H9 (cell line): ENCODE results near the gene COP1. TPM values are rescaled to one million over a fixed set of nuclear protein-coding genes. Genes with fewer than 3 reads are reported as not detected.

ENCODE experiments used
- DNase-seq: peaks from one replicate; pipeline ENCODE4 v3.0.0-alpha.2; 2017
- H2AFZ ChIP-seq: one replicate; pipeline ENCODE4 v1.6.1; 2013; ENCODE audit warnings: mild to moderate bottlenecking, low read length, control low read depth, moderate library complexity
- H2AK5ac ChIP-seq: 2 replicates; pipeline ENCODE4 v1.6.1; 2013; ENCODE audit warnings: low read length, control low read depth, mixed read lengths; ENCODE audit not compliant: insufficient read length
- H2BK120ac ChIP-seq: one replicate; pipeline ENCODE4 v1.6.1; 2013; ENCODE audit warnings: low read depth, mild to moderate bottlenecking, low read length, control low read depth, inconsistent platforms; ENCODE audit not compliant: poor library complexity, severe bottlenecking
- H2BK12ac ChIP-seq: 2 replicates; pipeline ENCODE4 v1.6.1; 2013; ENCODE audit warnings: low read length, control low read depth, mixed read lengths, low read depth; ENCODE audit not compliant: insufficient read length
- H2BK15ac ChIP-seq: 2 replicates; pipeline ENCODE4 v1.6.1; 2013; ENCODE audit warnings: low read depth, low read length, control low read depth
- H2BK20ac ChIP-seq: one replicate; pipeline ENCODE4 v1.6.1; 2013; ENCODE audit warnings: low read depth, mild to moderate bottlenecking, low read length, control low read depth, inconsistent platforms; ENCODE audit not compliant: poor library complexity, severe bottlenecking
- H2BK5ac ChIP-seq: 2 replicates; pipeline ENCODE4 v1.6.1; 2013; ENCODE audit warnings: low read length, control low read depth, mixed read lengths; ENCODE audit not compliant: insufficient read length
- H3K14ac ChIP-seq: 2 replicates; pipeline ENCODE4 v1.6.1; 2013; ENCODE audit warnings: low read length, control low read depth; ENCODE audit not compliant: insufficient read depth
- H3K18ac ChIP-seq: 2 replicates; pipeline ENCODE4 v1.6.1; 2013; ENCODE audit warnings: low read depth, mild to moderate bottlenecking, mixed read lengths, low read length, control low read depth; ENCODE audit not compliant: insufficient read length
- H3K23ac ChIP-seq: 2 replicates; pipeline ENCODE4 v1.6.1; 2013; ENCODE audit warnings: low read length, control low read depth, mixed read lengths, low read depth; ENCODE audit not compliant: insufficient read length
- H3K23me2 ChIP-seq: 2 replicates; pipeline ENCODE4 v1.6.1; 2013; ENCODE audit warnings: low read depth, mild to moderate bottlenecking, mixed read lengths, low read length, control low read depth; ENCODE audit not compliant: insufficient read length, poor library complexity, severe bottlenecking
- H3K27ac ChIP-seq: 2 replicates; pipeline ENCODE4 v1.5.1; 2013; ENCODE audit warnings: low read length, control low read depth, mixed read lengths, low read depth; ENCODE audit not compliant: insufficient read length
- H3K27me3 ChIP-seq: 2 replicates; pipeline ENCODE4 v1.6.1; 2013; ENCODE audit warnings: low read length, control low read depth, inconsistent platforms; ENCODE audit not compliant: insufficient read depth
- H3K4ac ChIP-seq: 2 replicates; pipeline ENCODE4 v1.6.1; 2013; ENCODE audit warnings: low read depth, mild to moderate bottlenecking, control low read depth, inconsistent platforms, low read length, moderate library complexity
- H3K4me1 ChIP-seq: 2 replicates; pipeline ENCODE4 v1.6.1; 2013; ENCODE audit warnings: low read length, control low read depth, inconsistent platforms; ENCODE audit not compliant: insufficient read depth
- H3K4me2 ChIP-seq: 2 replicates; pipeline ENCODE4 v1.6.1; 2013; ENCODE audit warnings: low read length, control low read depth, mixed read lengths; ENCODE audit not compliant: insufficient read length, insufficient read depth
- H3K56ac ChIP-seq: 2 replicates; pipeline ENCODE4 v1.6.1; 2013; ENCODE audit warnings: low read depth, mild to moderate bottlenecking, mixed read lengths, low read length, control low read depth; ENCODE audit not compliant: insufficient read length
- H3K79me1 ChIP-seq: 2 replicates; pipeline ENCODE4 v1.6.1; 2013; ENCODE audit warnings: low read depth, mild to moderate bottlenecking, moderate library complexity, low read length, control low read depth, inconsistent platforms; ENCODE audit not compliant: insufficient read depth, poor library complexity, severe bottlenecking
- H3K79me2 ChIP-seq: 2 replicates; pipeline ENCODE4 v1.6.1; 2013; ENCODE audit warnings: low read length, control low read depth, inconsistent platforms; ENCODE audit not compliant: insufficient read depth
- H3K9ac ChIP-seq: 2 replicates; pipeline ENCODE4 v1.6.1; 2013; ENCODE audit warnings: low read length, control low read depth, mixed read lengths; ENCODE audit not compliant: insufficient read length; ENCODE audit errors: extremely low read depth
- H3K9me3 ChIP-seq: one replicate; pipeline ENCODE4 v1.6.1; 2013; ENCODE audit warnings: low read depth, low read length, inconsistent platforms; ENCODE audit not compliant: control insufficient read depth
- H3T11ph ChIP-seq: one replicate; pipeline ENCODE4 v1.6.1; 2013; ENCODE audit warnings: mild to moderate bottlenecking, low read length, control low read depth, inconsistent platforms
- H4K20me1 ChIP-seq: one replicate; pipeline ENCODE4 v1.6.1; 2013; ENCODE audit not compliant: control insufficient read depth, insufficient read length, insufficient read depth
- H4K5ac ChIP-seq: 2 replicates; pipeline ENCODE4 v1.6.1; 2013; ENCODE audit warnings: low read depth, mild to moderate bottlenecking, mixed read lengths, low read length, control low read depth; ENCODE audit not compliant: insufficient read length
- H4K8ac ChIP-seq: replicated peaks from 2 replicates; pipeline ENCODE4 v1.6.1; 2013; ENCODE audit warnings: low read length, control low read depth, mixed read lengths, low read depth; ENCODE audit not compliant: insufficient read length
- H4K91ac ChIP-seq: 2 replicates; pipeline ENCODE4 v1.6.1; 2013; ENCODE audit warnings: low read depth, mild to moderate bottlenecking, moderate library complexity, mixed read lengths, low read length, control low read depth; ENCODE audit not compliant: insufficient read length
- H3K27ac Mint-ChIP-seq, 3 experiments: 2 replicates in 2 of 3; 3 replicates in 1 of 3; pipeline ENCODE4 v1.8.0; 2020 to 2021; ENCODE audit warnings: mixed read lengths in 3 of 3, mild to moderate bottlenecking in 1 of 3, moderate library complexity in 1 of 3
- H3K27me3 Mint-ChIP-seq: 2 replicates; pipeline ENCODE4 v1.8.0; 2021; ENCODE audit warnings: low read depth, mild to moderate bottlenecking, moderate library complexity, mixed read lengths
- H3K36me3 Mint-ChIP-seq, 3 experiments: 2 replicates in 2 of 3; 3 replicates in 1 of 3; pipeline ENCODE4 v1.8.0; 2020 to 2021; ENCODE audit warnings: low read depth in 3 of 3, mixed read lengths in 3 of 3; ENCODE audit not compliant: insufficient read depth in 1 of 3
- H3K4me1 Mint-ChIP-seq, 2 experiments: 2 replicates each; pipeline ENCODE4 v1.8.0; 2020; ENCODE audit warnings: mixed read lengths in 2 of 2
- H3K4me3 Mint-ChIP-seq, 2 experiments: 2 replicates in 1 of 2; 3 replicates in 1 of 2; pipeline ENCODE4 v1.8.0; 2020 to 2021; ENCODE audit warnings: mild to moderate bottlenecking in 2 of 2, mixed read lengths in 2 of 2, moderate library complexity in 1 of 2
- H3K9me3 Mint-ChIP-seq, 2 experiments: 2 replicates in 1 of 2; 3 replicates in 1 of 2; pipeline ENCODE4 v1.8.0; 2020; ENCODE audit warnings: mild to moderate bottlenecking in 2 of 2, mixed read lengths in 2 of 2, moderate library complexity in 1 of 2
- CTCF ChIP-seq: fragments of 200-600 bp; sonication (generic); conservative IDR thresholded peaks from 3 replicates; pipeline ENCODE4 v1.8.0; 2021; ENCODE audit warnings: antibody characterized with exemption, mild to moderate bottlenecking
- WGBS: extraction: QIAGEN DNeasy Blood & Tissue Kit; methylation state at CpG from one replicate; pipeline ENCODE4 v1.1.7; 2013; ENCODE audit warnings: missing lambda C conversion rate, low lambda C conversion rate, mixed read lengths; ENCODE audit not compliant: insufficient read length; ENCODE audit errors: extremely low coverage; 5-methylcytosine and 5-hydroxymethylcytosine counted together
- total RNA-seq: library from RNA; stranded (reverse); gene quantifications from 2 replicates; pipeline ENCODE4 v1.2.1, GENCODE V29; 2021

The COP1 gene
- total RNA-seq, 1 experiment from 2014 or later, result 41.3 TPM

GRCh38 chr1:175922254-175922881, 284.7 kb downstream of the COP1 start:
- peaks cover 3% of the 10 kb centered on the region; the same call in 1 of the 2 replicates for H3K4me1 ChIP-seq
- no peak overlapping the region for H3K4ac ChIP-seq
- no peaks in the 10 kb centered on the region for H3K79me1 ChIP-seq
- H3K27ac Mint-ChIP-seq, result peak overlapping the region; percentile 2 to 95 (median 89); a peak in 6 of 7 replicates
- H3K9me3 ChIP-seq, result no peaks in the 10 kb centered on the region
- H3K18ac ChIP-seq, result no peak overlapping the region
- no peak overlapping the region for H3T11ph ChIP-seq
- no peak overlapping the region for H2AFZ ChIP-seq
- no peak overlapping the region for H2BK15ac ChIP-seq
- H2BK120ac ChIP-seq, result no peak overlapping the region
- TF ChIP-seq CTCF, result no peak
- no peak overlapping the region for H3K14ac ChIP-seq
- H4K8ac ChIP-seq, result no peak overlapping the region
- no peak overlapping the region for H3K23ac ChIP-seq
- H3K36me3 Mint-ChIP-seq, result peaks cover 2 to 11% (median 6%) of the 10 kb centered on the region in 3 experiments; a peak in 5 of 7 replicates
- no peak overlapping the region for H2BK5ac ChIP-seq
- no peaks in the 10 kb centered on the region for H4K20me1 ChIP-seq
- no peak overlapping the region for H2BK12ac ChIP-seq
- no peaks in the 10 kb centered on the region for H3K23me2 ChIP-seq
- H3K9me3 Mint-ChIP-seq, result peaks cover 3 to 5% of the 10 kb centered on the region in 2 experiments; a peak in 3 of 5 replicates
- peaks cover 28% of the 10 kb centered on the region for H3K27me3 ChIP-seq
- H3K9ac ChIP-seq, result no peak overlapping the region
- peaks cover 52 to 59% of the 10 kb centered on the region in 2 experiments for H3K4me1 Mint-ChIP-seq
- peak overlapping the region; percentile 13 to 56; a peak in 3 of 5 replicates for H3K4me3 Mint-ChIP-seq
- H2BK20ac ChIP-seq, result no peak overlapping the region
- H3K27me3 Mint-ChIP-seq, result peaks cover 97% of the 10 kb centered on the region
- no peak overlapping the region for H3K56ac ChIP-seq
- H4K5ac ChIP-seq, result no peak overlapping the region
- DNase-seq, result peak; percentile 67
- no peaks in the 10 kb centered on the region for H3K79me2 ChIP-seq
- H2AK5ac ChIP-seq, result no peak overlapping the region
- H4K91ac ChIP-seq, result no peak overlapping the region
- H3K4me2 ChIP-seq, result peak overlapping the region; percentile 3
- no CpG with 5 or more reads among the region's 3 CpGs for WGBS
- H3K27ac ChIP-seq, result no peak overlapping the region
